ENCODE measurements around the gene TRIM72. TPM values are rescaled to one million over a fixed set of nuclear protein-coding genes. Genes with fewer than 3 reads are reported as not detected.
A peak's percentile ranks its signal among the peaks of the same experiment; 100 is the strongest.
"Not testable (repeated sequence)": the region's sequence is repeated elsewhere in the genome, so short reads cannot be mapped to it uniquely, and the experiment has no call there.

The TRIM72 gene
- total and polyA plus RNA-seq, 2 donors (not counting 3 experiments of a cell fraction or from before 2014, with no cell fraction given) = not detected

- ChIA-PET CTCF (interaction anchor here (1.5 kb wide), 1 partner anchor 183 kb away, joined by 5 read pairs; no protein-coding TSS in a partner anchor), POLR2A (interaction anchor here (1.7 kb wide), 1 partner anchor 19 kb away, joined by 4 read pairs; no protein-coding TSS in a partner anchor)
- dilution Hi-C loops (cut with MboI; ENCODE audit: extremely low pct_ligation_motif_present, low sequenced_read_pairs) (no loop called here), intact Hi-C loops (cut with micrococcal nuclease) (loop anchor here (2.0 to 5.0 kb wide), 2 partner anchors 243 to 258 kb away; partner anchors contain the start of genes ARMC5 and ZNF843)
- DNase-seq (ENCODE audit: low read depth, low spot score) (no peak), FAIRE-seq (no peak)
- Histone ChIP-seq H3K27me3 (ENCODE audit: control insufficient read depth in 2 of 2, insufficient read depth in 2 of 2, low read length in 2 of 2) (no peaks in the 10 kb centered on the region), H3K4me2 (ENCODE audit: insufficient read depth, low read length) (no peak overlapping the region), H3K9ac (replicated peaks; ENCODE audit: extremely low read depth, insufficient read depth, low read length) (no peak overlapping the region), H3K9me3 (replicated peaks; ENCODE audit: control insufficient read depth, insufficient read depth, low read length) (no peaks in the 10 kb centered on the region), H4K20me1 (replicated peaks; ENCODE audit: control insufficient read depth, extremely low read depth, insufficient read depth, low read length) (peaks cover 3% of the 10 kb centered on the region), H2AFZ (ENCODE audit: low read depth, low read length) (no peak overlapping the region), H3K79me2 (ENCODE audit: control insufficient read depth, insufficient read depth, low read length) (no peaks in the 10 kb centered on the region), H3K27ac (ENCODE audit: insufficient read depth, low read depth, low read length) (no peak overlapping the region), H3K9me1 (replicated peaks; ENCODE audit: control insufficient read depth, extremely low read depth, insufficient read depth, low read length) (no peaks in the 10 kb centered on the region), H3K4me1 (ENCODE audit: control insufficient read depth, extremely low read depth, insufficient read depth, low read length) (peaks cover 4% of the 10 kb centered on the region), H3K36me3 (ENCODE audit: control insufficient read depth in 2 of 2, extremely low read depth in 1 of 2, insufficient read depth in 2 of 2, low read length in 2 of 2) (peaks cover 8 to 14% of the 10 kb centered on the region in 2 experiments), H3K4me3 (replicated peaks in 1 of 3; ENCODE audit: insufficient read depth in 1 of 3, low read depth in 1 of 3, low read length in 3 of 3) (no peak overlapping the region)
- BruUV-seq (replicated peaks) = no TSS peak
- TF ChIP-seq POLR2A (IDR thresholded peaks at IDR 0.05; ENCODE audit: low read depth, low read length) = no peak
- TF ChIP-seq MAX (IDR thresholded peaks at IDR 0.05; ENCODE audit: insufficient read depth, insufficient read length) = no peak
- TF ChIP-seq GATA2 (IDR thresholded peaks at IDR 0.05; ENCODE audit: insufficient read depth, insufficient read length, low read depth, low read length) = no peak
- no peak for TF ChIP-seq FOS (IDR thresholded peaks at IDR 0.05; ENCODE audit: borderline replicate concordance, insufficient read depth, low read length)
- no peak for TF ChIP-seq EZH2 (IDR thresholded peaks at IDR 0.05; ENCODE audit: borderline replicate concordance, low read depth, low read length, severe bottlenecking)
- TF ChIP-seq POLR2AphosphoS5 (IDR thresholded peaks at IDR 0.05; ENCODE audit: insufficient read depth, low read depth, low read length) = peak; percentile 17
- no peak for TF ChIP-seq JUN (IDR thresholded peaks at IDR 0.05; ENCODE audit: borderline replicate concordance, insufficient read depth, insufficient read length, low read depth)
Observed at GRCh38 chr16:31199430-31200041, 14.4 kb upstream of the TRIM72 start.

GRCh38 chr16:31200111-31200510 lies 13.8 kb upstream of the TRIM72 start:
- intact Hi-C loops (cut with micrococcal nuclease) = loop anchor here (2.0 to 5.0 kb wide), 2 partner anchors 243 to 257 kb away; partner anchors contain the start of genes ARMC5 and ZNF843
- FAIRE-seq; H3K9me3 ChIP-seq (replicated peaks; ENCODE audit: control insufficient read depth, insufficient read depth, low read length); H3K4me3 ChIP-seq (replicated peaks in 1 of 3; ENCODE audit: insufficient read depth in 1 of 3, low read depth in 1 of 3, low read length in 3 of 3); DNase-seq (ENCODE audit: low read depth, low spot score); H3K9ac ChIP-seq (replicated peaks; ENCODE audit: extremely low read depth, insufficient read depth, low read length); H4K20me1 ChIP-seq (replicated peaks; ENCODE audit: control insufficient read depth, extremely low read depth, insufficient read depth, low read length); H2AFZ ChIP-seq (ENCODE audit: low read depth, low read length); H3K79me2 ChIP-seq (ENCODE audit: control insufficient read depth, insufficient read depth, low read length); H3K27ac ChIP-seq (ENCODE audit: insufficient read depth, low read depth, low read length); BruUV-seq (replicated peaks); H3K4me1 ChIP-seq (ENCODE audit: control insufficient read depth, extremely low read depth, insufficient read depth, low read length); H3K27me3 ChIP-seq (ENCODE audit: control insufficient read depth in 2 of 2, insufficient read depth in 2 of 2, low read length in 2 of 2); dilution Hi-C loops (cut with MboI; ENCODE audit: extremely low pct_ligation_motif_present, low sequenced_read_pairs); H3K36me3 ChIP-seq (ENCODE audit: control insufficient read depth in 2 of 2, extremely low read depth in 1 of 2, insufficient read depth in 2 of 2, low read length in 2 of 2); H3K4me2 ChIP-seq (ENCODE audit: insufficient read depth, low read length); H3K9me1 ChIP-seq (replicated peaks; ENCODE audit: control insufficient read depth, extremely low read depth, insufficient read depth, low read length): not testable (repeated sequence)
- POLR2A ChIA-PET = interaction anchor here (1.5 kb wide), 1 partner anchor 16 kb away, joined by 5 read pairs; the partner anchor contains the start of gene PYDC1
- CTCF ChIA-PET = interaction anchor here (1.1 to 2.7 kb wide), 2 partner anchors 8 to 183 kb away, joined by 3 to 20 read pairs; no protein-coding TSS in a partner anchor

Measured in endothelial cell of umbilical vein (primary cell).